Loucy (cell line): ENCODE results near the gene ZAR1.
"Not testable (repeated sequence)": the region's sequence is repeated elsewhere in the genome, so short reads cannot be mapped to it uniquely, and the experiment has no call there.

Experiments
- H2AFZ ChIP-seq: fragments of 200-600 bp; sonication (generic); 2 replicates; pipeline ENCODE4 v1.6.0; 2016; ENCODE audit warnings: antibody characterized with exemption, mild to moderate bottlenecking, low read length, moderate library complexity
- H3F3A ChIP-seq: fragments of 200-600 bp; 2 replicates; pipeline ENCODE4 v1.6.0; 2016; ENCODE audit warnings: antibody characterized with exemption, low read depth, mild to moderate bottlenecking
- H3K27me3 ChIP-seq: fragments of 200-600 bp; sonication (generic); 2 replicates; pipeline ENCODE4 v1.6.1; 2014; ENCODE audit warnings: low read length, mild to moderate bottlenecking; ENCODE audit not compliant: insufficient read depth, poor library complexity, severe bottlenecking
- H3K36me3 ChIP-seq: fragments of 200-600 bp; sonication (generic); 2 replicates; pipeline ENCODE4 v1.6.1; 2016; ENCODE audit warnings: low read length; ENCODE audit not compliant: insufficient read depth
- H3K4me1 ChIP-seq: fragments of 200-600 bp; sonication (generic); 2 replicates; pipeline ENCODE4 v1.5.1; 2014; ENCODE audit warnings: low read length, mild to moderate bottlenecking; ENCODE audit not compliant: insufficient read depth, poor library complexity, severe bottlenecking
- H3K4me2 ChIP-seq: fragments of 200-600 bp; sonication (generic); 2 replicates; pipeline ENCODE4 v1.6.0; 2014; ENCODE audit warnings: antibody characterized with exemption, low read length, low read depth, mild to moderate bottlenecking; ENCODE audit not compliant: poor library complexity, severe bottlenecking
- H3K4me3 ChIP-seq: fragments of 200-600 bp; sonication (generic); 2 replicates; pipeline ENCODE4 v1.5.1; 2014; ENCODE audit warnings: low read length, mild to moderate bottlenecking, mixed read lengths; ENCODE audit not compliant: poor library complexity, severe bottlenecking
- H3K79me2 ChIP-seq: fragments of 200-600 bp; sonication (generic); 2 replicates; pipeline ENCODE4 v1.6.1; 2014; ENCODE audit warnings: low read length; ENCODE audit not compliant: insufficient read depth
- H3K9ac ChIP-seq: fragments of 200-600 bp; sonication (generic); 2 replicates; pipeline ENCODE4 v1.6.0; 2014; ENCODE audit warnings: mild to moderate bottlenecking, low read depth, low read length, moderate library complexity; ENCODE audit not compliant: poor library complexity, severe bottlenecking
- H3K9me2 ChIP-seq: fragments of 200-600 bp; sonication (generic); replicated peaks from 2 replicates; pipeline ENCODE4 v1.6.1; 2016; ENCODE audit warnings: low read depth, low read length, mixed read lengths
- H3K9me3 ChIP-seq: fragments of 200-600 bp; sonication (generic); 2 replicates; pipeline ENCODE4 v1.6.1; 2014; ENCODE audit warnings: mild to moderate bottlenecking, antibody characterized with exemption, low read length, low read depth; ENCODE audit not compliant: insufficient read depth
- H4K20me1 ChIP-seq: fragments of 200-600 bp; sonication (generic); 2 replicates; pipeline ENCODE4 v1.6.0; 2014; ENCODE audit warnings: antibody characterized with exemption, low read length, mild to moderate bottlenecking; ENCODE audit not compliant: insufficient read depth, poor library complexity, severe bottlenecking
- CTCF ChIP-seq: fragments of 200-600 bp; sonication (generic); conservative IDR thresholded peaks from 2 replicates; pipeline ENCODE4 v1.5.1; 2014; ENCODE audit warnings: mild to moderate bottlenecking, antibody characterized with exemption, low read length
- EZH2phosphoT487 ChIP-seq: fragments of 200-600 bp; IDR thresholded peaks from 2 replicates; pipeline ENCODE4 v1.6.1; 2018; ENCODE audit warnings: antibody characterized with exemption, mild to moderate bottlenecking, moderate library complexity, borderline replicate concordance

Gene ZAR1

GRCh38 chr4:48490012-48490679 is at the start of gene ZAR1:
ZAR1 (plus strand) TSS chr4:48490252; CDS start chr4:48490292, 40 bp downstream.
- Histone ChIP-seq H4K20me1 (no peaks in the 10 kb centered on the region), H3K9me3 (no peaks in the 10 kb centered on the region), H3F3A (no peaks in the 10 kb centered on the region), H3K9me2 (no peaks in the 10 kb centered on the region), H3K4me2 (no peak within 1 kb of the TSS), H3K4me3 (no peak within 1 kb of the TSS), H3K27me3 (no peaks in the 10 kb centered on the region), H2AFZ (no peak within 1 kb of the TSS), H3K79me2 (no peaks in the 10 kb centered on the region), H3K4me1 (no peaks in the 10 kb centered on the region), H3K9ac (no peak within 1 kb of the TSS), H3K36me3 (no peaks in the 10 kb centered on the region)
- TF ChIP-seq CTCF (no peak), EZH2phosphoT487 (no peak)

DNA sequence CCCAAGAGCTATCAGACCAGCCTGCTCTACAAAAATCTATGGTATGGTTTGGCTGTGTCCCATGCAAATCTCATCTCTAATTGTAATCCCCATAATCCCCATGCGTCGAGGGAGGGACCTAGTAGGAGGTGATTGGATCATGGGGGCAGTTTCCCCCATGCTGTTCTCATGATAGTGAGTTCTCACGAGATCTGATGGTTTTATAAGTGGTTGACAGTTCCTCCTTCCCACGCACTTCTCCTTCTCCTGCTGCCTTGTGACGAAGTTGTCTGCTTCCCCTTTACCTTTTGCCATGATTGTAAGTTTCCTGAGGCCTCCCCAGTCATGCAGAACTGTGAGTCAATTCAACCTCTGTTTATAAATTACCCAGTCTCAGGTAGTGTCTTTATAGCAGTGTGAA is 49.1 kb upstream of the ZAR1 start:
- not testable (repeated sequence) for H3K27me3 ChIP-seq, H3K36me3 ChIP-seq, H3K4me1 ChIP-seq, H3K9me3 ChIP-seq, H3F3A ChIP-seq, H3K9ac ChIP-seq, H3K4me2 ChIP-seq, H3K9me2 ChIP-seq, H2AFZ ChIP-seq, H3K4me3 ChIP-seq, H3K79me2 ChIP-seq, H4K20me1 ChIP-seq

- Histone ChIP-seq H2AFZ (no peak overlapping the region), H4K20me1 (no peaks in the 10 kb centered on the region), H3K36me3 (no peaks in the 10 kb centered on the region), H3K79me2 (no peaks in the 10 kb centered on the region), H3K4me2 (no peak overlapping the region), H3K9ac (no peak overlapping the region), H3K4me1 (no peaks in the 10 kb centered on the region), H3K9me3 (no peaks in the 10 kb centered on the region), H3K4me3 (no peak overlapping the region), H3K9me2 (no peaks in the 10 kb centered on the region), H3K27me3 (no peaks in the 10 kb centered on the region), H3F3A (no peaks in the 10 kb centered on the region)
- TF ChIP-seq EZH2phosphoT487, result no peak
- peak; percentile 36; the same call in 1 of the 2 replicates for TF ChIP-seq CTCF
Measured at GRCh38 chr4:48445704-48446103, 44.3 kb upstream of the ZAR1 start.

- Histone ChIP-seq H3K4me3 (no peak overlapping the region), H2AFZ (no peak overlapping the region), H4K20me1 (no peaks in the 10 kb centered on the region), H3F3A (no peaks in the 10 kb centered on the region), H3K79me2 (no peaks in the 10 kb centered on the region), H3K36me3 (no peaks in the 10 kb centered on the region), H3K4me2 (no peak overlapping the region), H3K9me2 (no peaks in the 10 kb centered on the region), H3K27me3 (no peaks in the 10 kb centered on the region), H3K9me3 (no peaks in the 10 kb centered on the region), H3K9ac (no peak overlapping the region), H3K4me1 (no peaks in the 10 kb centered on the region)
- TF ChIP-seq CTCF (no peak), EZH2phosphoT487 (no peak)
Measured at GRCh38 chr4:48446642-48447041, 43.4 kb upstream of the ZAR1 start.
